Stimulated activated CD8-positive, alpha-beta memory T cell treated with anti-CD3 and anti-CD28 coated beads, Interleukin-4, amount 100 ng/mL, for 48 hours (primary cell): ENCODE measurements around the gene EPHA8.

Experiments used
- DNase-seq: peaks from one replicate; pipeline ENCODE4 v3.0.0-alpha.2; 2020

Gene EPHA8

DNA sequence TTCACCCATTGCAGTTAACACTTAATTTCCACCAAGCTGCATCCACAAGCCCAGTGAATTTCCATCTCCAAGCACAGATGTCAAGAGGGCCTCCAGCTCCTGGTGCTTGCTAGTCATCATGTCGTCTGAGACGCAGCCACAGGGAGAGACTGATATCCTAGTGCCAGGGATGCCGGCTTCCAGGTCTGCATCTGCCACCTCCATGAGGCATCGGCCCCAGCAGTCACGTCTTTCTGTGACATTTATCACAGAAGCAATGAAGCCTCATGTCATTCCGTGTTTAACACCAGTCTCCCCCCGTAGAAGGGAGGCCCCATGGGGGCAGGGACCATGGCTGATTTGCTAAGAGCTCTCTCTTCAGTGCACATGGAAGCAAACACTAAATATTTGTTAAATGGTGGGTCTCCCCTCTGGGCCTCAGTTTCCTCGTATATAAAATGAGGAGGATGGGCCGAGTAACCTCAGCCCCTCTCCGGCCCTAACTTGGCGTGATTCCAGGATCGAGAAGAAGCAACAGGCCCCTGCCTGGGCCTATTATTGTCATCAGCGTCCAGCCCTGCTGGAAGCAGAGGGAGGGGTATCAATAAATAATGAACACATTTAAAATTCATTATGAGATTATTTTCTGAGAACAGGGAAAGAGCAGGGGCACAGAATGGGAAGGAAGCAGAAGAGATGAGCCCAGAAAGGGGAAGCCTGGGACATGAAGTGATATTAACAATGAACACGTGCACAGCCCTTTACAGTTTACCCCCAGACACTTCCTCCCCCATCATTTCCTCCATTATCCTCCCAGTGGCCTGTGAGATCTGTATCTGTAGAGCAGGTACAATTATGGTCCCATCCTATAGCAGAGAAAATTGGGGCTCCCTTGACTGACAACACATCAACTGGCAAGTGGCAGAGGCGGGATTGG is 88.9 kb downstream of the EPHA8 start:
- DNase-seq: no peak

GRCh38 chr1:22652881-22653316 is 89.6 kb downstream of the EPHA8 start, which contains the start of gene C1QB:
Gene C1QB (plus strand): TSS chr1:22653236. CDS start chr1:22659463, 6,227 bp downstream.
- DNase-seq: no peak
